B cell (primary cell): ENCODE data around the gene THADA. TPM values are rescaled to one million over a fixed set of nuclear protein-coding genes. Genes with fewer than 3 reads are reported as not detected.

Experiments
- ATAC-seq: fragments of 200-7000 bp; cut with Tn5 transposase; one replicate; pipeline ENCODE4 v1.10.0; 2021; ENCODE audit warnings: low read depth, mild to moderate bottlenecking, moderate number of reproducible peaks, moderate library complexity
- CTCF ChIA-PET: fragments of 350-600 bp; sonication (Branson Sonifier 250); formaldehyde crosslinking; loops from one replicate; lab custom pipeline; 2021; ENCODE audit warnings: antibody characterized with exemption, inconsistent platforms; lab: Charles Lee
- POLR2A ChIA-PET: fragments of 350-600 bp; sonication (Branson Sonifier 250); formaldehyde crosslinking; loops from one replicate; lab custom pipeline; 2021; ENCODE audit warnings: antibody characterized with exemption; lab: Charles Lee
- DNase-seq: peaks from one replicate; pipeline ENCODE4 v3.0.0; 2013
- H2AFZ ChIP-seq: 2 replicates; pipeline ENCODE4 v1.6.1; 2012; ENCODE audit warnings: mild to moderate bottlenecking, low read depth, low read length; ENCODE audit not compliant: insufficient read depth, poor library complexity, severe bottlenecking
- H3K27ac ChIP-seq, 2 donors: 1 replicate in 1 of 2; 2 replicates in 1 of 2; pipeline ENCODE4 v1.5.1; 2012 to 2013; ENCODE audit warnings: low read length in 2 of 2, mild to moderate bottlenecking in 2 of 2, moderate library complexity in 1 of 2
- H3K27me3 ChIP-seq, 4 experiments: fragments of 200-600 bp in 1 of 4; sonication (generic) in 1 of 4; replicated peaks in 1 of 4; 1 replicate in 2 of 4; 2 replicates in 2 of 4; pipeline versions ENCODE4 v1.6.1 to v1.7.0; 2013 to 2016; ENCODE audit warnings: low read length in 3 of 4, mild to moderate bottlenecking in 2 of 4, mixed read lengths in 1 of 4, moderate library complexity in 1 of 4; ENCODE audit not compliant: insufficient read depth in 4 of 4, control insufficient read depth in 3 of 4; ENCODE audit errors: control extremely low read depth in 1 of 4
- H3K36me3 ChIP-seq, 2 experiments: replicated peaks in 1 of 2; 1 replicate in 1 of 2; 2 replicates in 1 of 2; pipeline versions ENCODE4 v1.6.1 to v1.7.1; 2013; ENCODE audit warnings: low read length in 1 of 2; ENCODE audit not compliant: insufficient read depth in 2 of 2, control insufficient read depth in 1 of 2; ENCODE audit errors: control extremely low read depth in 1 of 2, extremely low read depth in 1 of 2
- H3K4me1 ChIP-seq, 2 donors: fragments of 200-600 bp in 1 of 2; sonication (generic) in 1 of 2; 1 replicate in 1 of 2; 2 replicates in 1 of 2; pipeline versions ENCODE4 v1.5.1 to v1.6.1; 2013 to 2017; ENCODE audit warnings: low read length in 2 of 2; ENCODE audit not compliant: control insufficient read depth in 2 of 2, insufficient read depth in 2 of 2
- H3K4me2 ChIP-seq: replicated peaks from 2 replicates; pipeline ENCODE3; 2012; ENCODE audit warnings: mild to moderate bottlenecking, low read depth, low read length; ENCODE audit not compliant: poor library complexity, severe bottlenecking
- H3K4me3 ChIP-seq, 5 experiments: fragments of 200-600 bp in 1 of 5; sonication (generic) in 1 of 5; 1 replicate in 3 of 5; 2 replicates in 2 of 5; pipeline versions ENCODE4 v1.5.1 to v1.7.0; 2011 to 2016; ENCODE audit warnings: low read length in 4 of 5, mild to moderate bottlenecking in 4 of 5, low read depth in 2 of 5, control low read depth in 1 of 5, moderate library complexity in 1 of 5; ENCODE audit not compliant: insufficient read depth in 1 of 5; ENCODE audit errors: control extremely low read depth in 1 of 5, extremely low read depth in 1 of 5
- H3K79me2 ChIP-seq: fragments of 200-600 bp; sonication (generic); one replicate; pipeline ENCODE4 v1.6.0; 2016; ENCODE audit warnings: low read length; ENCODE audit not compliant: control insufficient read depth, insufficient read depth
- H3K9ac ChIP-seq: fragments of 200-600 bp; sonication (generic); 2 replicates; pipeline ENCODE4 v1.6.1; 2017; ENCODE audit warnings: mild to moderate bottlenecking, low read length, moderate library complexity
- H3K9me3 ChIP-seq, 3 donors: one replicate each; pipeline versions ENCODE4 v1.6.1 to v1.7.1; 2013; ENCODE audit warnings: low read length in 2 of 3; ENCODE audit not compliant: control insufficient read depth in 2 of 3, insufficient read depth in 1 of 3; ENCODE audit errors: control extremely low read depth in 1 of 3
- H4K20me1 ChIP-seq: 2 replicates; pipeline ENCODE4 v1.6.0; 2012; ENCODE audit warnings: mild to moderate bottlenecking, low read length; ENCODE audit not compliant: insufficient read depth, control insufficient read depth, poor library complexity, severe bottlenecking
- H3K27ac Mint-ChIP-seq: one replicate; pipeline ENCODE4 v1.8.0; 2021; ENCODE audit warnings: mixed read lengths
- H3K27me3 Mint-ChIP-seq: one replicate; pipeline ENCODE4 v1.8.0; 2021; ENCODE audit warnings: mixed read lengths
- H3K4me1 Mint-ChIP-seq: one replicate; pipeline ENCODE4 v1.8.0; 2021; ENCODE audit warnings: mixed read lengths
- H3K4me3 Mint-ChIP-seq: one replicate; pipeline ENCODE4 v1.8.0; 2021; ENCODE audit warnings: mixed read lengths
- H3K9me3 Mint-ChIP-seq: one replicate; pipeline ENCODE4 v1.8.0; 2022; ENCODE audit warnings: mixed read lengths; ENCODE audit not compliant: insufficient read depth
- EZH2 ChIP-seq: IDR thresholded peaks from 2 replicates; pipeline ENCODE4 v1.6.1; 2012; ENCODE audit warnings: borderline replicate concordance, low read depth, mild to moderate bottlenecking, moderate library complexity, low read length; ENCODE audit not compliant: insufficient read depth, poor library complexity, severe bottlenecking
- WGBS: methylation state at CpG from one replicate; pipeline ENCODE4 v1.1.5; 2013; ENCODE audit warnings: missing lambda C conversion rate; ENCODE audit not compliant: insufficient coverage; 5-methylcytosine and 5-hydroxymethylcytosine counted together
- intact Hi-C: fragments of 100-400 bp; cut with micrococcal nuclease; formaldehyde crosslinking; loops from one replicate; pipeline ENCODE4 v1.10.0; 2022
- polyA plus RNA-seq: library from polyadenylated mRNA; depleted of rRNA; stranded (reverse); fragments of >200 nt; gene quantifications from 2 replicates; pipeline ENCODE4 v1.2.3, GENCODE V29; 2012
- total RNA-seq, 2 donors: library from RNA; stranded (reverse); fragments of 120-200 nt in 1 of 2; gene quantifications; 1 replicate in 1 of 2; 2 replicates in 1 of 2; pipeline versions ENCODE4 v1.2.3 to v1.2.4, GENCODE V29; 2013 to 2022
- TF ChIP-seq, protein P1 (sequence below): fragments of 200-600 bp; IDR thresholded peaks from one replicate; pipeline ENCODE4 v1.8.0; 2022; ENCODE audit warnings: antibody characterized with exemption, mild to moderate bottlenecking

The THADA gene
- total and polyA plus RNA-seq, 2 donors (not counting 1 experiment from before 2014, with no cell fraction given): 17.6 to 48.5 TPM

GRCh38 chr2:43469094-43469493 lies 126.7 kb downstream of the THADA start:
- Histone ChIP-seq H3K4me2 (no peak overlapping the region), H3K4me1 (no peaks in the 10 kb centered on the region), H2AFZ (no peak overlapping the region), H3K36me3 (peaks cover 3 to 7% of the 10 kb centered on the region in 2 experiments), H4K20me1 (no peaks in the 10 kb centered on the region), H3K9me3 (no peaks in the 10 kb centered on the region), H3K79me2 (no peaks in the 10 kb centered on the region), H3K27ac (no peak overlapping the region), H3K9ac (no peak overlapping the region), H3K27me3 (no peaks in the 10 kb centered on the region), H3K4me3 (no peak overlapping the region)
- H3K27ac Mint-ChIP-seq: no peak overlapping the region
- DNase-seq: no peak
- H3K9me3 Mint-ChIP-seq: no peaks in the 10 kb centered on the region
- no peak for TF ChIP-seq EZH2
- TF ChIP-seq, protein P1, sequence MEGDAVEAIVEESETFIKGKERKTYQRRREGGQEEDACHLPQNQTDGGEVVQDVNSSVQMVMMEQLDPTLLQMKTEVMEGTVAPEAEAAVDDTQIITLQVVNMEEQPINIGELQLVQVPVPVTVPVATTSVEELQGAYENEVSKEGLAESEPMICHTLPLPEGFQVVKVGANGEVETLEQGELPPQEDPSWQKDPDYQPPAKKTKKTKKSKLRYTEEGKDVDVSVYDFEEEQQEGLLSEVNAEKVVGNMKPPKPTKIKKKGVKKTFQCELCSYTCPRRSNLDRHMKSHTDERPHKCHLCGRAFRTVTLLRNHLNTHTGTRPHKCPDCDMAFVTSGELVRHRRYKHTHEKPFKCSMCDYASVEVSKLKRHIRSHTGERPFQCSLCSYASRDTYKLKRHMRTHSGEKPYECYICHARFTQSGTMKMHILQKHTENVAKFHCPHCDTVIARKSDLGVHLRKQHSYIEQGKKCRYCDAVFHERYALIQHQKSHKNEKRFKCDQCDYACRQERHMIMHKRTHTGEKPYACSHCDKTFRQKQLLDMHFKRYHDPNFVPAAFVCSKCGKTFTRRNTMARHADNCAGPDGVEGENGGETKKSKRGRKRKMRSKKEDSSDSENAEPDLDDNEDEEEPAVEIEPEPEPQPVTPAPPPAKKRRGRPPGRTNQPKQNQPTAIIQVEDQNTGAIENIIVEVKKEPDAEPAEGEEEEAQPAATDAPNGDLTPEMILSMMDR: no peak
- H3K4me3 Mint-ChIP-seq: no peak overlapping the region
- no peak for ATAC-seq
- H3K4me1 Mint-ChIP-seq: no peaks in the 10 kb centered on the region
- POLR2A ChIA-PET: no interaction called here
- intact Hi-C loops: no loop called here
- CTCF ChIA-PET: interaction anchor here (1.4 kb wide), 1 partner anchor 12 kb away, joined by 4 read pairs; no protein-coding TSS in a partner anchor
- WGBS: 100% methylated on average over 1 of the region's 3 CpGs
- no peaks in the 10 kb centered on the region for H3K27me3 Mint-ChIP-seq

- WGBS: 100% methylated on average over 2 of the region's 3 CpGs
- H3K9me3 ChIP-seq: no peaks in the 10 kb centered on the region
- ATAC-seq: no peak
Measured at GRCh38 chr2:43467891-43468290, 127.9 kb downstream of the THADA start.

More at GRCh38 chr2:43467891-43468290, 127.9 kb downstream of the THADA start:
- POLR2A ChIA-PET: no interaction called here
- no peaks in the 10 kb centered on the region for H3K79me2 ChIP-seq
- no peak for DNase-seq
- no peak overlapping the region for H3K4me2 ChIP-seq
- H3K27me3 Mint-ChIP-seq: no peaks in the 10 kb centered on the region
- no peak overlapping the region for H2AFZ ChIP-seq
- H3K36me3 ChIP-seq: peaks cover 0 to 5% of the 10 kb centered on the region in 2 experiments
- no peaks in the 10 kb centered on the region for H3K4me1 Mint-ChIP-seq
- intact Hi-C loops: no loop called here
- no peak overlapping the region for H3K4me3 ChIP-seq
- H3K27ac Mint-ChIP-seq: no peak overlapping the region
- H3K9me3 Mint-ChIP-seq: no peaks in the 10 kb centered on the region
- H3K27me3 ChIP-seq: no peaks in the 10 kb centered on the region
- no peak overlapping the region for H3K27ac ChIP-seq
- H3K4me3 Mint-ChIP-seq: no peak overlapping the region
- H4K20me1 ChIP-seq: no peaks in the 10 kb centered on the region
- CTCF ChIA-PET: interaction anchor here (0.9 to 1.4 kb wide), 2 partner anchors 14 to 16 kb away, joined by 4 to 7 read pairs; no protein-coding TSS in a partner anchor
- H3K4me1 ChIP-seq: no peaks in the 10 kb centered on the region
- TF ChIP-seq, protein P1: no peak
- TF ChIP-seq EZH2: no peak
- H3K9ac ChIP-seq: no peak overlapping the region
